ENCODE data around the gene NECAB2.

DNA sequence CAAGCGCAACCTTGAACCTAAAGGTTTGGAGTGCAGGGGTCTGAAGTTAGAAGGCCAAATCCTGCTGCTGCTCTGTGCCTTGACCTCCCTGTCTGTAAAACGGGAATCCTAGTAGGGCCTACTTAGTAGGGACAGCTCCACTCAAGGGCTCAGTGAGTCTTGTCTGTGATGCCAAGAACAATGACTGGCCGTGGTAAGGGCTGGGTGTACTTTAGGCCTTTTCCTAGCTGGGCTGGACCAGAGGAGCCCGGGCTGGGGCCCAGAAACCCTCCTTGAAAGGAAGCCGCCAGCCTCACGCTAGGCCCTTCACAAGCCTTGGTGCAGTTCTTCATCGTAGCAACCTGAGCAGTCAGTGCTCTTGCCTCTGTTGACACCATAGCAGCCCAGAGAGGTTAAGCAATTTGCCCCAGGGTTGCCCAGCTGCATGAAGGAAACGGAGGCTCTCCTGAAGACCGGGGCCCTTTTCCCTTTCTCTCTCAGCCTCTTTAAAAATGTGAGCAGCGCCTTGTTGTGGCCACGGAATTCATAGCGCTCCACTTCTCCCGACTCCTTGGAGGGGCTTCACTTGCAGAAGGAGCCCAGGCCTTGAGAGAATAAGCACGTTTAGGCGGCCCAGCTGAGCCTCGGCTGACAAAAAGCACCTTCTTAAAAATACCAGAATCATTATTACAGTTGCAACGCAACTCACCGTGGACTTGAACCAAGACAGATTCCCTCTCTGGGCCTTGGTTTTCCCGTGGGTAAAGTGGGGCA, 4.4 kb downstream of the NECAB2 start:
- TF ChIP-seq, protein P1, sequence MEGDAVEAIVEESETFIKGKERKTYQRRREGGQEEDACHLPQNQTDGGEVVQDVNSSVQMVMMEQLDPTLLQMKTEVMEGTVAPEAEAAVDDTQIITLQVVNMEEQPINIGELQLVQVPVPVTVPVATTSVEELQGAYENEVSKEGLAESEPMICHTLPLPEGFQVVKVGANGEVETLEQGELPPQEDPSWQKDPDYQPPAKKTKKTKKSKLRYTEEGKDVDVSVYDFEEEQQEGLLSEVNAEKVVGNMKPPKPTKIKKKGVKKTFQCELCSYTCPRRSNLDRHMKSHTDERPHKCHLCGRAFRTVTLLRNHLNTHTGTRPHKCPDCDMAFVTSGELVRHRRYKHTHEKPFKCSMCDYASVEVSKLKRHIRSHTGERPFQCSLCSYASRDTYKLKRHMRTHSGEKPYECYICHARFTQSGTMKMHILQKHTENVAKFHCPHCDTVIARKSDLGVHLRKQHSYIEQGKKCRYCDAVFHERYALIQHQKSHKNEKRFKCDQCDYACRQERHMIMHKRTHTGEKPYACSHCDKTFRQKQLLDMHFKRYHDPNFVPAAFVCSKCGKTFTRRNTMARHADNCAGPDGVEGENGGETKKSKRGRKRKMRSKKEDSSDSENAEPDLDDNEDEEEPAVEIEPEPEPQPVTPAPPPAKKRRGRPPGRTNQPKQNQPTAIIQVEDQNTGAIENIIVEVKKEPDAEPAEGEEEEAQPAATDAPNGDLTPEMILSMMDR (conservative IDR thresholded peaks at IDR 0.05; ENCODE audit: low read length) = no peak
- no peak for TF ChIP-seq EZH2phosphoT487 (IDR thresholded peaks at IDR 0.05; ENCODE audit: borderline replicate concordance)
